Loucy (cell line): ENCODE data around the gene TP63.

Experiments
- CTCF ChIP-seq: fragments of 200-600 bp; sonication (generic); conservative IDR thresholded peaks from 2 replicates; pipeline ENCODE4 v1.5.1; 2014; ENCODE audit warnings: mild to moderate bottlenecking, antibody characterized with exemption, low read length
- EZH2phosphoT487 ChIP-seq: fragments of 200-600 bp; IDR thresholded peaks from 2 replicates; pipeline ENCODE4 v1.6.1; 2018; ENCODE audit warnings: antibody characterized with exemption, mild to moderate bottlenecking, moderate library complexity, borderline replicate concordance

DNA sequence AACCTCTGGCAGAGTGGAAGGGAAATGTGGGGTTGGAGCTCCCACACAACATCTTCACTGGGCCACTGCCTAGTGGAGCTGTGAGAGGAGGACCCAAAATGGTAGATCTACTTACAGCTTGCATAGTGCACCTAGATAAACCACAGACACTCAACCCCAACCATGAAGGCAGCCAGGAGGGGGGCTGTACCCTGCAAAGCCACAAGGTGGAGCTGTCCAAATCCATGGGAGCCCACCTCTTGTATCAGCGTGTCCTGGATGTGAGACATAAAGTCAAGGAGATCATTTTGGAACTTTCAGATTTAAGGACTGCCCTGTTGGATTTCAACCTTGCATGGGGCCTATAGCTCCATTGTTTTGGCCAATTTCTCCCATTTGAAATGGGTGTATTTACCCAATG, 20.9 kb downstream of the TP63 start:
- peak; percentile 76 for TF ChIP-seq CTCF
- TF ChIP-seq EZH2phosphoT487: no peak
